IMR-90 (cell line): ENCODE measurements around the gene INHBE. TPM values are rescaled to one million over a fixed set of nuclear protein-coding genes. Genes with fewer than 3 reads are reported as not detected.

Source experiments
- ATAC-seq: fragments of 200-7000 bp; cut with Tn5 transposase; 2 replicates; pipeline ENCODE4 v1.9.1; 2020; ENCODE audit warnings: low read depth, mild to moderate bottlenecking, moderate library complexity
- BruUV-seq: library from RNA; stranded (reverse); fragments of 400-500 nt; replicated peaks from 2 replicates; lab custom pipeline; 2021; lab: Mats Ljungman, UMichigan
- CTCF ChIA-PET: fragments of 300-600 bp; formaldehyde crosslinking; extraction: SDS; loops from one replicate; lab custom pipeline; 2021; ENCODE audit warnings: antibody characterized with exemption; lab: Yijun Ruan, JAX
- POLR2A ChIA-PET: fragments of 300-600 bp; sonication (Branson Sonifier 250); formaldehyde crosslinking; loops from one replicate; lab custom pipeline; 2022; ENCODE audit warnings: antibody characterized with exemption; ENCODE audit not compliant: unreplicated experiment; lab: Charles Lee
- DNase-seq: peaks from one replicate; pipeline ENCODE4 v3.0.0; 2013
- H2AFZ ChIP-seq: replicated peaks from 2 replicates; pipeline ENCODE3; 2013; ENCODE audit warnings: low read length, mild to moderate bottlenecking; ENCODE audit not compliant: poor library complexity
- H2AK5ac ChIP-seq: 2 replicates; pipeline ENCODE4 v1.6.1; 2013; ENCODE audit warnings: low read depth, low read length, inconsistent platforms
- H2AK9ac ChIP-seq: replicated peaks from 2 replicates; pipeline ENCODE3; 2013; ENCODE audit warnings: mild to moderate bottlenecking, low read depth, low read length, moderate library complexity; ENCODE audit not compliant: poor library complexity
- H2BK120ac ChIP-seq: 2 replicates; pipeline ENCODE4 v1.6.1; 2013; ENCODE audit warnings: low read depth, low read length, inconsistent platforms
- H2BK15ac ChIP-seq: 3 replicates; pipeline ENCODE4 v1.6.1; 2013; ENCODE audit warnings: low read depth, low read length, inconsistent platforms
- H2BK20ac ChIP-seq: 2 replicates; pipeline ENCODE4 v1.6.1; 2013; ENCODE audit warnings: low read depth, mild to moderate bottlenecking, inconsistent platforms, low read length, moderate library complexity
- H2BK5ac ChIP-seq: 2 replicates; pipeline ENCODE4 v1.6.1; 2013; ENCODE audit warnings: mild to moderate bottlenecking, low read depth, low read length, inconsistent platforms; ENCODE audit not compliant: poor library complexity, severe bottlenecking
- H3K14ac ChIP-seq: replicated peaks from 2 replicates; pipeline ENCODE4 v1.6.1; 2013; ENCODE audit warnings: low read depth, low read length, inconsistent platforms
- H3K18ac ChIP-seq: 2 replicates; pipeline ENCODE4 v1.6.1; 2013; ENCODE audit warnings: low read depth, low read length, control low read depth
- H3K23ac ChIP-seq: 2 replicates; pipeline ENCODE4 v1.6.1; 2013; ENCODE audit warnings: low read depth, low read length, inconsistent platforms
- H3K27ac ChIP-seq: 2 replicates; pipeline ENCODE4 v1.5.1; 2013; ENCODE audit warnings: mild to moderate bottlenecking, control low read depth, low read length; ENCODE audit not compliant: insufficient read depth
- H3K27me3 ChIP-seq: 2 replicates; pipeline ENCODE4 v1.6.1; 2013; ENCODE audit warnings: low read length; ENCODE audit not compliant: control insufficient read depth, insufficient read depth
- H3K36me3 ChIP-seq: 2 replicates; pipeline ENCODE4 v1.6.1; 2013; ENCODE audit warnings: low read length, mixed read lengths; ENCODE audit not compliant: control insufficient read depth, insufficient read depth
- H3K4ac ChIP-seq: 2 replicates; pipeline ENCODE4 v1.6.1; 2013; ENCODE audit warnings: low read depth, low read length, inconsistent platforms
- H3K4me1 ChIP-seq: 2 replicates; pipeline ENCODE4 v1.6.1; 2013; ENCODE audit warnings: low read length, mixed read lengths; ENCODE audit not compliant: control insufficient read depth, insufficient read depth
- H3K4me2 ChIP-seq: 2 replicates; pipeline ENCODE4 v1.6.1; 2013; ENCODE audit warnings: low read depth, mild to moderate bottlenecking, control low read depth, low read length, moderate library complexity
- H3K4me3 ChIP-seq: 2 replicates; pipeline ENCODE4 v1.5.1; 2013; ENCODE audit warnings: low read depth, mild to moderate bottlenecking, control low read depth, low read length, moderate library complexity; ENCODE audit not compliant: insufficient read depth
- H3K56ac ChIP-seq: 2 replicates; pipeline ENCODE4 v1.6.1; 2013; ENCODE audit warnings: low read length, inconsistent platforms; ENCODE audit not compliant: insufficient read depth; ENCODE audit errors: extremely low read depth
- H3K79me1 ChIP-seq, 2 experiments: 2 replicates each; pipeline ENCODE4 v1.6.1; 2013; ENCODE audit warnings: low read length in 2 of 2, inconsistent platforms in 1 of 2, low read depth in 1 of 2
- H3K9ac ChIP-seq: 2 replicates; pipeline ENCODE4 v1.6.1; 2013; ENCODE audit warnings: low read depth, low read length, control low read depth
- H3K9me1 ChIP-seq: 2 replicates; pipeline ENCODE4 v1.6.1; 2013; ENCODE audit warnings: low read length, inconsistent platforms; ENCODE audit not compliant: insufficient read depth
- H3K9me3 ChIP-seq: 2 replicates; pipeline ENCODE4 v1.6.1; 2013; ENCODE audit warnings: low read length; ENCODE audit not compliant: control insufficient read depth, insufficient read depth
- H4K20me1 ChIP-seq: 2 replicates; pipeline ENCODE4 v1.6.1; 2013; ENCODE audit warnings: low read length, inconsistent platforms; ENCODE audit not compliant: insufficient read depth
- H4K5ac ChIP-seq: 2 replicates; pipeline ENCODE4 v1.6.1; 2013; ENCODE audit warnings: mild to moderate bottlenecking, low read depth, low read length, control low read depth
- H4K8ac ChIP-seq, 2 experiments: 2 replicates each; pipeline ENCODE4 v1.6.1; 2013; ENCODE audit warnings: low read depth in 2 of 2, low read length in 2 of 2, control low read depth in 1 of 2, inconsistent platforms in 1 of 2
- H4K91ac ChIP-seq: 2 replicates; pipeline ENCODE4 v1.6.1; 2013; ENCODE audit warnings: low read depth, low read length, inconsistent platforms; ENCODE audit not compliant: insufficient read depth
- CTCF ChIP-seq: conservative IDR thresholded peaks from 2 replicates; pipeline ENCODE4 v1.5.1; 2012; ENCODE audit warnings: mild to moderate bottlenecking, low read depth, low read length, improper control_type of control experiment
- NFE2L2 ChIP-seq: fragments of 150-350 bp; IDR thresholded peaks from 2 replicates; pipeline ENCODE4 v1.6.1; 2016; ENCODE audit warnings: low read depth, mild to moderate bottlenecking, low read length
- RAD21 ChIP-seq: IDR thresholded peaks from 2 replicates; pipeline ENCODE4 v1.6.1; 2012; ENCODE audit warnings: low read length, improper control_type of control experiment
- RCOR1 ChIP-seq: IDR thresholded peaks from 2 replicates; pipeline ENCODE4 v1.6.1; 2012; ENCODE audit warnings: mild to moderate bottlenecking, low read length, improper control_type of control experiment; ENCODE audit not compliant: insufficient replicate concordance
- WGBS, 2 experiments: methylation state at CpG; one replicate each; pipeline versions ENCODE4 v1.1.5 to v1.1.7; 2013; ENCODE audit warnings: missing lambda C conversion rate in 2 of 2; ENCODE audit not compliant: insufficient read length in 1 of 2; ENCODE audit errors: extremely low coverage in 2 of 2; 5-methylcytosine and 5-hydroxymethylcytosine counted together
- dilution Hi-C: fragments of 300-500 bp; cut with HindIII; formaldehyde crosslinking; loops from one replicate; pipeline ENCODE4 v1.14.3; 2018; ENCODE audit warnings: low sequenced_read_pairs; ENCODE audit not compliant: unreplicated experiment
- in situ Hi-C: fragments of 300-500 bp; cut with MboI; formaldehyde crosslinking; loops from 3 replicates; pipeline ENCODE4 v1.14.3; 2019; ENCODE audit warnings: low sequenced_read_pairs, inconsistent platforms, mixed read lengths
- intact Hi-C: fragments of 100-400 bp; cut with micrococcal nuclease; formaldehyde crosslinking; loops from 2 replicates; pipeline ENCODE4 v1.10.0; 2022
- polyA plus RNA-seq, 3 experiments: library from polyadenylated mRNA; depleted of rRNA; stranded (reverse); fragments of >200 nt; gene quantifications; 2 replicates each; pipeline ENCODE4 v1.2.3, GENCODE V29; 2012; ENCODE audit warnings: low replicate concordance in 1 of 3
- total RNA-seq: library from RNA; depleted of rRNA; stranded (reverse); fragments of >200 nt; gene quantifications from 2 replicates; pipeline ENCODE4 v1.2.3, GENCODE V29; 2012

The INHBE gene
- total and polyA plus RNA-seq, 2 of the 4 experiments (the other 2 are of a cell fraction): 0.90 to 1.7 TPM

DNA sequence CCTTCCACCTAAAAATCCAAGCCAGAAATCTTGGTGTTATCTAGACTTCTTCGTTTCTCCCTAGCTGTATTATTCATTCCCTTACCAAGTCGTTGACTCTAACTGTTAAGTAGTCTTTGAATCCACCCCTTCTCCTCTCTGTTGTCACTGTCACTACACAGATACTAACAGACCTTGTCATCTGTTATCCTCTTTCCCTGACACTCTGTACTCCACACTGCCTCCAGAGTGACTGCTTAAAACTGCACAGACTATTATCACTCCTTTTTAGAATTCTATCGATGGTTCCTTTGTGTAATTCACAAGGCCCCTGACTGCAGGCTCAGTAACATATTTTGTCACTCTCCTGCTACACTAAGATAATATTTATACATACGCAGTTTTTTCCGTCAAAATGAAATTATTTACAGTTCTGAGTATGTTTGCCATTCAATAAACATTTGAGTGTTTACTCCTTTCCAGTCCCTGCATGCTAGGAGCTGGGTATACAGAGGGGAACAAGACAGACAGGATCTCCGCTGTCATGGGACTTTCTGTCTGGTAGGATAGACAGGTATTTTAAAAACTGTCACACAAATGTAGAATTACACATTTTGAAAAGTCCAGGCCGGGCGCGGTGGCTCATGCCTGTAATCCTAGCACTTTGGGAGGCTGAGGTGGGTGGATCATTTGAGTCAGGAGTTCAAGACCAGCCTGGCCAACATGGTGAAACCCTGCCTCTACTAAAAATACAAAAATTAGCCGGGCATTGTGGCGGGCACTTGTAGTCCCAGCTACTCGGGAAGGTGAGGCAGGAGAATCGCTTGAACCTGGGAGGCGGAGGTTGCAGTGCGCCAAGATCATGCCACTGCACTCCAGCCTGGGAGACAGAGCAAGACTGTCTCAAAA, 36.5 kb downstream of the INHBE start:
- peaks cover 6% of the 10 kb centered on the region for H3K4me1 ChIP-seq
- in situ Hi-C loops: no loop called here
- 100% methylated on average over 1 of the region's 15 CpGs; no CpG with 5 or more reads in 1 of the 2 experiments for WGBS, 2 experiments
- TF ChIP-seq NFE2L2: no peak
- TF ChIP-seq RCOR1: no peak
- no peak for TF ChIP-seq RAD21
- TF ChIP-seq CTCF: 0 out of 2 replicates have a peak, but pooled peaks have one; percentile 14
- TSS peak; percentile 7 for BruUV-seq
- no peak overlapping the region for H3K4me3 ChIP-seq
- H3K9me3 ChIP-seq: no peaks in the 10 kb centered on the region
- no peak overlapping the region for H3K27ac ChIP-seq
- no peak overlapping the region for H3K14ac ChIP-seq
- H3K79me1 ChIP-seq: peaks cover 37 to 55% of the 10 kb centered on the region in 2 experiments
- H2AFZ ChIP-seq: no peak overlapping the region
- ATAC-seq: no peak
- dilution Hi-C loops: no loop called here
- no peak overlapping the region for H2BK15ac ChIP-seq
- no peak overlapping the region for H2BK120ac ChIP-seq
- peaks cover 15% of the 10 kb centered on the region for H3K9me1 ChIP-seq
- POLR2A ChIA-PET: no interaction called here
- H4K91ac ChIP-seq: no peak overlapping the region
- DNase-seq: no peak
- H2BK5ac ChIP-seq: no peak overlapping the region
- no peak overlapping the region for H4K8ac ChIP-seq
- no peaks in the 10 kb centered on the region for H3K27me3 ChIP-seq
- no peak overlapping the region for H2AK5ac ChIP-seq
- H4K20me1 ChIP-seq: peaks cover 26% of the 10 kb centered on the region; the same call in 1 of the 2 replicates
- no peak overlapping the region for H3K9ac ChIP-seq
- no peak overlapping the region; the same call in 1 of the 2 replicates for H3K56ac ChIP-seq
- H4K5ac ChIP-seq: no peak overlapping the region
- H2AK9ac ChIP-seq: no peak overlapping the region
- no peak overlapping the region for H3K23ac ChIP-seq
- peaks cover 38% of the 10 kb centered on the region for H3K36me3 ChIP-seq
- CTCF ChIA-PET: no interaction called here
- no peak overlapping the region for H2BK20ac ChIP-seq
- H3K18ac ChIP-seq: no peak overlapping the region
- no peak overlapping the region for H3K4me2 ChIP-seq
- no peak overlapping the region for H3K4ac ChIP-seq
- intact Hi-C loops: no loop called here
